Activated T-helper 1 cell treated with anti-CD3 and anti-CD28 coated beads, Interleukin-12 subunit alpha, Interleukin-12 subunit beta, Interleukin-2, Interleukin-4 antibody, amounts not matched to agents 30 ng/mL and 10 ng/mL and 1 ng/mL, durations not matched to agents 14 hours and 24 hours and 36 hours (primary cell): Measurements from ENCODE around the gene RAMP1. TPM values are rescaled to one million over a fixed set of nuclear protein-coding genes. Genes with fewer than 3 reads are reported as not detected.

Source experiments
- DNase-seq: peaks from one replicate; pipeline ENCODE4 v3.0.0; 2021; ENCODE audit warnings: low spot score
- H3K27ac Mint-ChIP-seq: one replicate; pipeline ENCODE4 v1.8.0; 2021; ENCODE audit warnings: mild to moderate bottlenecking, mixed read lengths
- H3K27me3 Mint-ChIP-seq: one replicate; pipeline ENCODE4 v1.8.0; 2022; ENCODE audit warnings: mild to moderate bottlenecking, moderate library complexity, mixed read lengths; ENCODE audit not compliant: insufficient read depth
- H3K36me3 Mint-ChIP-seq: one replicate; pipeline ENCODE4 v1.8.0; 2021; ENCODE audit warnings: low read depth, mixed read lengths
- H3K4me1 Mint-ChIP-seq: one replicate; pipeline ENCODE4 v1.8.0; 2021; ENCODE audit warnings: low read depth, mixed read lengths
- H3K4me3 Mint-ChIP-seq: one replicate; pipeline ENCODE4 v1.8.0; 2021; ENCODE audit warnings: mild to moderate bottlenecking, moderate library complexity, mixed read lengths
- H3K9me3 Mint-ChIP-seq: one replicate; pipeline ENCODE4 v1.8.0; 2021; ENCODE audit warnings: mixed read lengths
- intact Hi-C: fragments of 100-400 bp; cut with micrococcal nuclease; formaldehyde crosslinking; loops from one replicate; pipeline ENCODE4 v1.15.1; 2024
- total RNA-seq: library from RNA; stranded (reverse); gene quantifications from 2 replicates; pipeline ENCODE4 v1.2.3, GENCODE V29; 2022

The RAMP1 gene
- total RNA-seq, 1 donor from 2014 or later: 19.4 TPM

DNA sequence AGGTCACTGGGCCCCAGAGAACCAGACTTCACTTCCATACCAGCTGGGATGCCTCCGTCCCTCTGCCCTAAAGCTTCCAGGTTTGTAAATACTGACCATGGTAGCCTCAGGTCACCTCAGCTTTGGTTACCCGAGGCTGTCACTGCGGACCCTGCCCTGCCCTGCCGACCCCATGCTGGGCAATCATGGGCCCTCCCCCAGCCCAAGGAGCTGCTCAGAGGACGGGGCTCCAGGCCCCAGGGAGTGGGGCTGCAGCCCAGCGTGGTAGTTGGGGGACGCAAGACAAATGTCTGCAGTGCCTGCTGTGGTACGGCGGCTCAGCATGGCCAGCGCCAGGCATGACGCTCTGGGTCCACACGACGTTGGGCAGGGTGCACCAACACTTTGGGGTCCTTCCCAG is 25.3 kb downstream of the RAMP1 start:
- no peaks in the 10 kb centered on the region for H3K4me1 Mint-ChIP-seq
- H3K4me3 Mint-ChIP-seq: no peak overlapping the region
- no peaks in the 10 kb centered on the region for H3K9me3 Mint-ChIP-seq
- peaks cover 6% of the 10 kb centered on the region for H3K36me3 Mint-ChIP-seq
- H3K27ac Mint-ChIP-seq: no peak overlapping the region
- H3K27me3 Mint-ChIP-seq: peaks cover 2% of the 10 kb centered on the region
- DNase-seq: no peak
- intact Hi-C loops: no loop called here

DNA sequence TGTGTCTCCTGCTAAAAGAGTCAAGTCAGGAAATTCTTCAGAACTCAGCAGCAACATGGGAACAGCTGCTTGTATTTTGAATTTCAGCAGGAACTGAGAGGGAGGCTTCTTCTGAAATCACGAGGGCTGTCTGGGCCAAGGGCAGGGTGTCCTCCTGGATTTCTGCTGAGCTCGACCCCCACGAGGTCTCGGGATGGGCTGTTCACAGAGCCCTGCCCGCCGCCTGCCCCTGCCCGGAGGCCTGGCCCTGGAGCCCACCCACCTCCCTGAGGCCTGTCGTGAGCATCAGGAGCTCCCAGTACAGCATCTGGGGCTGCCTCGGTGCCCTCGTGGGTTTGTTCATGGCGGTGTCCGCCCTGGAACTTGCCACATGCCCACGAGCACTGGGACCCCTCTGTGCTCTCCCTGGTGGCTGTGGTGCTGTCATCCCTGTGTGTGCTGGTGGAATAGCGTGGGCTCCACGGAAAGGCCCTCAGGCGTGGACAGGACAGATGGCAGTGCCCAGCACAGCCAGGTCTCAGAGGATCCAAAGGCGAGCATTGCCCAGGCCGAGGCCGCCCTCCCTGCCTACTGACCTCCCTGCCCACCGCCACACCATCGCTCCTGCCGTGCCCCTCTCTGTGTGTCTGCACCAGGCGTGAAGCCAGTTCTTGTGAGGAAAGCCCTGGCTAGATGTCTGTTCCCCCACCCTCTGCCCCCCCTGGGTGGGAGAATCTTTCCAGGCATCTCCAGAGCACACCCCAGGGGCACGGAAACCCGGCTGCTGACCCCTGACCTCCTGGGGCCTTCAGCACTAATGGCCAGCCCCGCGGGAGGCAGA is 25.9 kb downstream of the RAMP1 start:
- Mint-ChIP-seq H3K36me3 (peaks cover 6% of the 10 kb centered on the region), H3K9me3 (no peaks in the 10 kb centered on the region), H3K27ac (no peak overlapping the region), H3K27me3 (peaks cover 2% of the 10 kb centered on the region), H3K4me1 (peaks cover under 1% of the 10 kb centered on the region), H3K4me3 (no peak overlapping the region)
- intact Hi-C loops: no loop called here
- DNase-seq: no peak

DNA sequence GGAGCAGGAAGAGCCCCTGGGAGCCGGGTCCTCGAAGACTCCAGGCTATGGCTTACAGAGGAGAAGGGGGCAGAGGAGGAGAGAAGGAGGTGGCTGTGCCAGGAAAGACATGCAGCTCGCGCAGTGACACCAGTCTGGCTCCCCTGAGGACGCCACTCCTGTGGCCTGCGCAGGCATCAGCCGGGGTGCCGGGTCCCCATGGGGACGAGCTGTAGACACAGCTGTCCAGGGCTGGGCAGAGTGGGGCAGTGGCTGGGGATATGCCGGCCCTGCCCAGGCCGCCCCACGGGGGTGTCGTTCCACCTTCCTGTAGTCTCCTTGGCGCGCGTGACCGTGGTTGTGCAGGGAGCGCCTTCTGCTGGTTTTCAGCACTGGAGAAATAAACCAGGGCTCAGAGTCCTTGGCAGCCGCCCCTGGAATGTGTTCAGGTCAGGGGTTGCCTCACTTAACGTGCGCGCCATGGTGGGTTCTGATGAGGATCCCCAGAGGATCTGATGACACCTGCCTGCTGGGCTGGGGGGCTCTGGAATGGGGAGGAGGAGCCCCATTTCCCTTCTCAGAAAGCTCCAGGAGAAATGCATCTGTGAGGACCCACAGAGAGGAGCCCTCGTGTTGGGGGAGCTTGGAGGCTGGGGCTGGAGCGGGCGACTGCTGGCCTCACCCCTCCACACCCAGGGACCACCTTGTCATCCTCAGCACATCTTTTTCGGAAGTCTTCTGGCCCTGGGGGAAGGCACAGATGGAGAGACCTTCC is 26.7 kb downstream of the RAMP1 start:
- H3K4me3 Mint-ChIP-seq: no peak overlapping the region
- no peaks in the 10 kb centered on the region for H3K9me3 Mint-ChIP-seq
- H3K27me3 Mint-ChIP-seq: peaks cover 2% of the 10 kb centered on the region
- no peak for DNase-seq
- no peak overlapping the region for H3K27ac Mint-ChIP-seq
- peaks cover 6% of the 10 kb centered on the region for H3K36me3 Mint-ChIP-seq
- intact Hi-C loops: no loop called here
- peaks cover 7% of the 10 kb centered on the region for H3K4me1 Mint-ChIP-seq

DNA sequence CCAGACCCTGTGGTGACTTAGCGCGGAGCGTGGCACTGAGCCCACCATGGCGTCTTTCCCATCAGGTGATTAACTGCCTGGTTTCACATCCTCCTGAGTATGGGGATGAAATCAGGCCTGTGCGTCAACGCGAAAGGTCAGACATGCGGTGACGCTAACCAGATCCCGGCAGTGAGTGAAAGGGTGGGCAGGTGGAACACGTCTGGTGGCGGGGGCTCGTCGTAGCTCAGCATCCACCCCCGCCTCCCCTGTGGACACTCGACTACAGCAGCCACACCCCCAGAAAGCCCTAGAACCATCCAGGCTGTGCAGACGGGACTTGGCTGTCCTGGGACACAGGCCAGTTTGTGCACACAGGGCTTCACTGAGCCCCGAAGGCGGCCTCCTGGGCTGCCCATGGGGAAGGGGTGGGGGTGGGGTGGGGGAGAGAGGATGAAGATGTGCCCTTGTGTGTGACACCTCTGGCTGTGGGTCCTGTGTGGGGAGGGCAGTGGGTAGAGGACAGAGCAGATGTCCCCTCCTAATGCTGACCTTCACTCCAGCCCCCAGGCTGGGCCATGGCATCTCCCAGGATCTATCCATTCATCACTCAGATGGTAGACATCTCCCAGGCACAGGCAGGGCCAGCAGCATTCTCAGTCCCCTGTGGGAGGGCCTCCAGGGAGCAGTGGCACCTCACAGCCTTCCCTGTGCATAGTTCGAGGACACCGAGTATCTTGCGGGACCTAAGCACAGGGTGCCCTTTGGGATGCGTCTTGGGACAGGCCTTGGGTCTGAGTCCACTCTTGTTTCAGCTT is 27.5 kb downstream of the RAMP1 start:
- peaks cover 2% of the 10 kb centered on the region for H3K27me3 Mint-ChIP-seq
- H3K36me3 Mint-ChIP-seq: peaks cover 6% of the 10 kb centered on the region
- H3K9me3 Mint-ChIP-seq: no peaks in the 10 kb centered on the region
- intact Hi-C loops: no loop called here
- H3K4me3 Mint-ChIP-seq: no peak overlapping the region
- no peak overlapping the region for H3K27ac Mint-ChIP-seq
- H3K4me1 Mint-ChIP-seq: peaks cover 8% of the 10 kb centered on the region
- no peak for DNase-seq

DNA sequence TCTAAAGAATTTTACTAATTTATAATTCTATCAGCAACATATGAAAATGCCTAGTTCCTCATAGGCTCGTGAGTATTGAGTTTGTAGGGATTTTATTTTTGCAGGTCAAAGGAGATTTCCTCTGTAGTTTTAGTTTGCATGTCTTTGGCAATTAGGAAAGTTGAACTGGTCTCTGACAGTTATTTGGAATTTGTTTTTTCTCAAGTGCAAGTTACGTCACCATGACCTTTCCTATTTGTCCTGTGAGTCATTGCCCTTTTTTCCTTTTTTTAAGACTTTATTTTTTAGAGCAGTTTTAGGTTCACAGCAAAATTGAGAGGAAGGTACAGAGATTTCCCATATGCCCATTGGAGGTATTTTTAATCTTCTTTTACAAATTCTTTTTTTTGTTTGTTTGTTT is 29.0 kb downstream of the RAMP1 start:
- H3K9me3 Mint-ChIP-seq: no peaks in the 10 kb centered on the region
- DNase-seq: no peak
- peaks cover 2% of the 10 kb centered on the region for H3K27me3 Mint-ChIP-seq
- no peak overlapping the region for H3K27ac Mint-ChIP-seq
- H3K4me3 Mint-ChIP-seq: no peak overlapping the region
- intact Hi-C loops: no loop called here
- peaks cover 5% of the 10 kb centered on the region for H3K36me3 Mint-ChIP-seq
- peaks cover 22% of the 10 kb centered on the region for H3K4me1 Mint-ChIP-seq

DNA sequence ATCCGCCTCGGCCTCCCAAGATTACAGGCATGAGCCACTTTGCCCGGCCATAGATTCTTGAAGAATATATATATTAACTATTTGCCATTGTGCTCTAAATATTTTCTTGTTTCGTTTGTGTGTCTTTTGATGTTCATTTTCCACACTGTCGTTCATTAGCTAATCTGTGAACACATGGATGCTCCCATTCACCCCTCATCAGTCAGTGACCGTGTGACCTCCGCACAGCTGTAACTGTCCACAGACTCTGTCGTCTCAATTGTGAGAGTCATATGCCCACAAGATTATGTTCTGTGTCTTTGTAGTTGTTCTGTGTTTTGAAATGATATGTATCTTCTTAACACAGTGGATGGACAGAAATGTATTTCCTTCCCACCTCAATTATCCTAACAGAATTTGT is 29.6 kb downstream of the RAMP1 start:
- no peak for DNase-seq
- intact Hi-C loops: no loop called here
- Mint-ChIP-seq H3K9me3 (no peaks in the 10 kb centered on the region), H3K27ac (no peak overlapping the region), H3K27me3 (peaks cover 2% of the 10 kb centered on the region), H3K4me3 (no peak overlapping the region), H3K36me3 (peaks cover 3% of the 10 kb centered on the region), H3K4me1 (peaks cover 25% of the 10 kb centered on the region)

DNA sequence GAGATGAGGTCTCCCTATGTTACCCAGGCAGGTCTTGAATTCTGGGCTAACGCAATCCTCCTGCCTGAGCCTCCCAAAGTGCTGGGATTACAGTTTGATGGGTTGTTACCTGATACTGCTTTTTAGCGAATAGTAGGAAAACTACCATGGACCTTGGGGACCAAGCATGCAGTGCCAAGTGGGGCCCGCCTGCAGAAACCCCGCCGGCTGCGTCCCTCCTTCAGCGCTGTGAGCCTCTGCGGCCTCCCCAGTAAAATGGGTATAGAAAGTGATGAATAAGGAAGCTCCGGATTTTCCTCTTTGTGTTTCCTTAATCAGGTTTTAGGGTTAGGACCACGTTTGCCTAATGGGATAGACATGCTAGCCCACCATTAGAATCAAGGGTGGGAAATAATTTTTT is 30.4 kb downstream of the RAMP1 start:
- H3K36me3 Mint-ChIP-seq: peaks cover 2% of the 10 kb centered on the region
- H3K27me3 Mint-ChIP-seq: peaks cover 2% of the 10 kb centered on the region
- H3K4me3 Mint-ChIP-seq: no peak overlapping the region
- intact Hi-C loops: no loop called here
- no peak overlapping the region for H3K27ac Mint-ChIP-seq
- no peaks in the 10 kb centered on the region for H3K9me3 Mint-ChIP-seq
- peaks cover 25% of the 10 kb centered on the region for H3K4me1 Mint-ChIP-seq
- no peak for DNase-seq

DNA sequence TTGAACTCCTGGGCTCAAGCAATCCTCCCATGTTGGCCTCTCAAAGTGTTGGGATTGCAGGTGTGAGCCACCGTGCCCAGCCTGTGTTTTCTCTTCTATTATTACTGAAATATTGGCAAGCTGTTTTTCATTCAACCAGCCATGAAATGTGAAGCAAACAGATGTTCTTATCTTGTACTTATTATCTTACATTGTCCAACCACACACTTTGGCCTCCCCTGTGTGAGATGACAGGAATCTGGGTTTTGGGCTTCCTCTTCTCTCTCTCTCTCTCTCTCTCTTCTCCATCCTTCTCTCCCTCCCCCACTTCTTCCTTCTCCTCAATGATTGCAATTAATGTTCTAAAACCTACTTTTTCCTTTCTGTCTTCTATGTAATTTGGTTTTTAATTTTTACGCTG is 33.1 kb downstream of the RAMP1 start:
- DNase-seq: no peak
- Mint-ChIP-seq H3K9me3 (no peaks in the 10 kb centered on the region), H3K27ac (no peak overlapping the region), H3K36me3 (peaks cover 2% of the 10 kb centered on the region), H3K27me3 (peaks cover 2% of the 10 kb centered on the region), H3K4me1 (peaks cover 35% of the 10 kb centered on the region), H3K4me3 (no peak overlapping the region)
- intact Hi-C loops: no loop called here

DNA sequence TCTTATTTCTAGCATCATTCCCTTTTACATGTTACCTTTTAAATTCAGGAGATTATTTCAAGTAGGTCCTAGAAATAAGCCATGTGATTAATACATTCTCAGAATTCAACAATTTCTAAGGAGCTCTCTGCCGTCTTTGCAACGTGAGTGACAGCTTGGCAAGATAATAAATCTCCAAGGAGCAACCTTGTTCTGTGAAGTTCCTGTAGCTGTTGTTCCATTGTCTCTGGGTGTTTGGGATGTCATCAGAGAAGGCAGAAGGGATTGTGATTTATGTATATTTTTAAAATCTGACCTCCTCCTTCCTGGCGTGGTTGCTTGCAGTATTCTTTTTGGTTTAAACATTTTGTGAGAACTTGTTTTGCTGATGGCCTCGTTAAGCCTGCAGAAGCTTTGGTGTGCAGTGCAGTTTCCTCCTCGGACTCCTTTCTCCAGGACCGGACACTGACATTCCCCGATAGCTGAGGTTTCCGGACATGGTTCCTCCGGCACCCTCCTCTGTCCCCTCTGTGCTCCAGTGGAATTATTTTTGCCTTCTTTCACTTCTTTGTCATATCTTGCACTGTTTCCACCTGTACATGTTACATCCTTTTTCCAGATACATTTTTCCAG is 33.7 kb downstream of the RAMP1 start:
- peaks cover 2% of the 10 kb centered on the region for H3K27me3 Mint-ChIP-seq
- H3K4me1 Mint-ChIP-seq: peaks cover 41% of the 10 kb centered on the region
- H3K4me3 Mint-ChIP-seq: no peak overlapping the region

DNA sequence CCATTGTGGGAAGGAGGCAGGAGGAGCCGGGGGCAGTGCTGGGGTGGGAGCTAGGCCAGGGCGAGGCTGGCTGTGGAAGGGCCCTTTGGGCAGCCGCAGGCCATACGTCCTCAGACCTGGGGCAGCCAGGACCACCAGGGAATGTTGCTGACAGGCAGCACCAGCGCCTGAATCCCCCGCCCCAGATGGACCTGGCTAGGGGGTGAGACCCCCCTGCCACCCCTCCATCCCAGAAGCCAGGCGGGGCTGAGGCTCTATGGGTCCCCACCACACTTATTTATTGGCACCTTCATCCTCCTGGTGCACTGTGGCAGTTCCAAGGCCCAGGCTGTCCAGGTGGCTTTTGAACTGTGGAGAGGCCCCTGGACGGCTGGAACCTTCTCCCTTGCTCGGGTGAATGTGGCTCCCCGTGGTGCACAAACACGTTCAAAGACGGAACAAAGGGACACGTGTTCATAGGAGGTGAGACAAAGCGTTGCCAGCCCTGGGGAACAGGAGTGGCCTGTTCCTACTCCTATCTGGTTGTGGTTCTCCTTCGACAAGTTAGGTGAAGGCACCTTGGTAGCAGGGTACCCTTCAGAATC is 35.1 kb downstream of the RAMP1 start:
- H3K36me3 Mint-ChIP-seq: peaks cover 4% of the 10 kb centered on the region
- DNase-seq: no peak
- no peaks in the 10 kb centered on the region for H3K9me3 Mint-ChIP-seq
- H3K27me3 Mint-ChIP-seq: no peaks in the 10 kb centered on the region
- peaks cover 55% of the 10 kb centered on the region for H3K4me1 Mint-ChIP-seq
- intact Hi-C loops: no loop called here
- no peak overlapping the region for H3K4me3 Mint-ChIP-seq
- no peak overlapping the region for H3K27ac Mint-ChIP-seq

More for the DNA sequence above, 33.7 kb downstream of the RAMP1 start:
- intact Hi-C loops: no loop called here
- Mint-ChIP-seq H3K9me3 (no peaks in the 10 kb centered on the region), H3K27ac (no peak overlapping the region), H3K36me3 (peaks cover 2% of the 10 kb centered on the region)
- DNase-seq: no peak

DNA sequence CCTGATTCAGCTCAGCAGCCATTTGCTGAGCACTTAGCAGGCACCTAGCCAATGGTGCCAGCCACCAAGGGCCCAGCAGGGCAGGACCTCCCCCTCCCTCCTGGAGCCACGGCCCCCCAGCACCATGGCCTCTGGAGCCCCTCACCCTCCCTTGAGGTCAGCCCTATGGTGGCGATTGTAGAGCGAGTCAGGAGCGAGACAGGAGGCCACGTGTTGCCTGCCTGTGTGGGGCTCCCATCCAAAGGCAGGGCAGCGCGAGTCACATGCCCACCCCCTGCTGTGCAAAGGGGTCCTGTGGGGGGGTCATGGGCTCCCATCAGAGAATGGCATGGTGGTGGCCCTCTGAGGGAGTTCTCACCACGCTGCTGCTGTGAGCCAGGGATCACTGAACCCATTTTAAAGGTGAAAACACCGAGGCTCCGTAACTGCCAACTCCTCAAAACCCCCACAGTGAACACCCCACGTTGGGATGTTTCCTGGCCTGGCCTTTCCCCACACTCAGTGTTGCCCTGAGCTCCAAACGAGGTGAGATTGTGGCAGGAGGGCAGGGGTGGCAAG is 35.6 kb downstream of the RAMP1 start:
- Mint-ChIP-seq H3K4me3 (no peak overlapping the region), H3K9me3 (no peaks in the 10 kb centered on the region), H3K4me1 (peaks cover 61% of the 10 kb centered on the region), H3K36me3 (peaks cover 4% of the 10 kb centered on the region), H3K27me3 (no peaks in the 10 kb centered on the region), H3K27ac (no peak overlapping the region)
- DNase-seq: no peak
- intact Hi-C loops: no loop called here
